GM12878 (cell line): Measurements from ENCODE around the gene F12. TPM values are rescaled to one million over a fixed set of nuclear protein-coding genes. Genes with fewer than 3 reads are reported as not detected.

Experiments used
- ATAC-seq: fragments of 200-7000 bp; cut with Tn5 transposase; 3 replicates; pipeline ENCODE4 v1.9.1; 2020; ENCODE audit warnings: mild to moderate bottlenecking, moderate library complexity
- BruUV-seq: library from RNA; stranded (reverse); fragments of 400-500 nt; replicated peaks from 2 replicates; lab custom pipeline; 2021; lab: Mats Ljungman, UMichigan
- CTCF ChIA-PET: fragments of 300-600 bp; sonication (Branson Sonifier 250); formaldehyde crosslinking; extraction: SDS; loops from one replicate; lab custom pipeline; 2021; ENCODE audit warnings: inconsistent platforms; lab: Yijun Ruan, JAX
- POLR2A ChIA-PET: fragments of 350-600 bp; formaldehyde crosslinking; extraction: SDS; loops from one replicate; lab custom pipeline; 2021; ENCODE audit warnings: inconsistent platforms; lab: Charles Lee
- RAD21 ChIA-PET: fragments of 300-600 bp; sonication (Branson Sonifier 250); formaldehyde crosslinking; loops from one replicate; lab custom pipeline; 2023; ENCODE audit warnings: antibody characterized with exemption; ENCODE audit not compliant: unreplicated experiment; lab: Charles Lee
- SMC1A ChIA-PET: fragments of 300-600 bp; sonication (Branson Sonifier 250); formaldehyde crosslinking; loops from one replicate; lab custom pipeline; 2023; ENCODE audit not compliant: unreplicated experiment, uncharacterized antibody; lab: Charles Lee
- DNase-seq: peaks from one replicate; pipeline ENCODE4 v3.0.0-alpha.2; 2011; ENCODE audit warnings: low read depth, low spot score
- FAIRE-seq: peaks from 3 replicates; lab custom pipeline; 2011; peaks lifted over from hg19 to GRCh38; lab: Jason Lieb, UNC
- H2AFZ ChIP-seq: 2 replicates; pipeline ENCODE4 v1.6.0; 2011; ENCODE audit warnings: low read depth, low read length, control low read depth; ENCODE audit not compliant: control insufficient read depth
- H3K27ac ChIP-seq: 2 replicates; pipeline ENCODE4 v1.5.1; 2011; ENCODE audit warnings: control low read depth; ENCODE audit not compliant: control insufficient read depth, insufficient read depth
- H3K27me3 ChIP-seq, 2 experiments: replicated peaks in 1 of 2; 2 replicates each; pipeline versions ENCODE4 v1.6.0 to v1.6.1; 2011; ENCODE audit warnings: low read length in 1 of 2; ENCODE audit not compliant: control insufficient read depth in 2 of 2, insufficient read depth in 2 of 2
- H3K36me3 ChIP-seq, 2 experiments: 2 replicates each; pipeline ENCODE4 v1.5.1; 2011; ENCODE audit warnings: low read length in 1 of 2; ENCODE audit not compliant: control insufficient read depth in 2 of 2, insufficient read depth in 2 of 2
- H3K4me1 ChIP-seq: 2 replicates; pipeline ENCODE4 v1.6.1; 2011; ENCODE audit warnings: mild to moderate bottlenecking, low read length, moderate library complexity, mixed read lengths; ENCODE audit not compliant: control insufficient read depth, insufficient read depth
- H3K4me2 ChIP-seq: 2 replicates; pipeline ENCODE4 v1.6.0; 2011; ENCODE audit warnings: control low read depth; ENCODE audit not compliant: control insufficient read depth, insufficient read depth
- H3K4me3 ChIP-seq: fragments of 200-600 bp; sonication (generic); 2 replicates; pipeline ENCODE4 v1.5.1; 2016
- H3K79me2 ChIP-seq: 2 replicates; pipeline ENCODE4 v1.6.0; 2011; ENCODE audit warnings: low read length; ENCODE audit not compliant: control insufficient read depth, insufficient read depth
- H3K9ac ChIP-seq: 2 replicates; pipeline ENCODE4 v1.8.0; 2011; ENCODE audit warnings: low read length, control low read depth, mixed read lengths; ENCODE audit not compliant: control insufficient read depth, insufficient read depth
- H3K9me3 ChIP-seq: replicated peaks from 3 replicates; pipeline ENCODE4 v1.5.1; 2011; ENCODE audit warnings: mild to moderate bottlenecking, low read length; ENCODE audit not compliant: control insufficient read depth, insufficient read depth
- H4K20me1 ChIP-seq: 2 replicates; pipeline ENCODE4 v1.6.0; 2011; ENCODE audit not compliant: control insufficient read depth, insufficient read depth
- CBFB ChIP-seq: IDR thresholded peaks from 2 replicates; pipeline ENCODE4 v1.6.1; 2016; ENCODE audit warnings: antibody characterized with exemption, low read depth
- CEBPB ChIP-seq, 2 experiments: fragments of 150-350 bp in 1 of 2; IDR thresholded peaks; 2 replicates each; pipeline ENCODE4 v1.6.1; 2012 to 2014; ENCODE audit warnings: low read depth in 2 of 2, low read length in 2 of 2, borderline replicate concordance in 1 of 2, inconsistent platforms in 1 of 2
- CREM ChIP-seq: IDR thresholded peaks from 2 replicates; pipeline ENCODE4 v1.6.1; 2014; ENCODE audit warnings: antibody characterized with exemption, low read depth
- ESRRA ChIP-seq: IDR thresholded peaks from 2 replicates; pipeline ENCODE4 v1.6.1; 2012; ENCODE audit warnings: mild to moderate bottlenecking, low read length, improper control_type of control experiment
- HCFC1 ChIP-seq: fragments of 150-350 bp; IDR thresholded peaks from 2 replicates; pipeline ENCODE4 v1.6.1; 2014; ENCODE audit warnings: low read length
- IKZF1 ChIP-seq: fragments of 450-650 bp; conservative IDR thresholded peaks from 2 replicates; pipeline ENCODE4 v1.6.1; 2017; ENCODE audit warnings: antibody characterized with exemption, mild to moderate bottlenecking
- JUND ChIP-seq: IDR thresholded peaks from 2 replicates; pipeline ENCODE4 v1.6.1; 2012; ENCODE audit warnings: low read depth, mild to moderate bottlenecking, low read length, improper control_type of control experiment, moderate library complexity
- KAT2A ChIP-seq: conservative IDR thresholded peaks from 2 replicates; pipeline ENCODE4 v1.6.1; 2011; ENCODE audit warnings: low read depth, low read length; ENCODE audit not compliant: control insufficient read depth
- MXI1 ChIP-seq: fragments of 150-350 bp; IDR thresholded peaks from 2 replicates; pipeline ENCODE4 v1.6.1; 2011; ENCODE audit warnings: low read depth, mild to moderate bottlenecking, inconsistent platforms, low read length, improper control_type of control experiment
- RAD21 ChIP-seq: IDR thresholded peaks from 2 replicates; pipeline ENCODE4 v1.6.1; 2011; ENCODE audit warnings: mild to moderate bottlenecking, low read depth, low read length, moderate library complexity; ENCODE audit not compliant: insufficient read depth
- RBBP5 ChIP-seq: fragments of 200-600 bp; sonication (generic); conservative IDR thresholded peaks from 2 replicates; pipeline ENCODE4 v1.6.1; 2016
- SMARCA5 ChIP-seq: fragments of 450-650 bp; IDR thresholded peaks from 2 replicates; pipeline ENCODE4 v1.6.1; 2017; ENCODE audit warnings: mild to moderate bottlenecking
- SREBF1 ChIP-seq: IDR thresholded peaks from 2 replicates; pipeline ENCODE4 v1.6.1; 2012; ENCODE audit warnings: mild to moderate bottlenecking, low read length
- SRF ChIP-seq, 2 experiments: IDR thresholded peaks; 2 replicates each; pipeline ENCODE4 v1.6.1; 2011; ENCODE audit warnings: low read depth in 2 of 2, low read length in 2 of 2, mild to moderate bottlenecking in 1 of 2, moderate library complexity in 1 of 2
- STAT1 ChIP-seq: fragments of 450-650 bp; conservative IDR thresholded peaks from 2 replicates; pipeline ENCODE4 v1.6.1; 2014; ENCODE audit warnings: antibody characterized with exemption, mild to moderate bottlenecking
- TBL1XR1 ChIP-seq: IDR thresholded peaks from 2 replicates; pipeline ENCODE4 v1.6.1; 2012; ENCODE audit warnings: low read depth, low read length, improper control_type of control experiment
- USF2 ChIP-seq: IDR thresholded peaks from 2 replicates; pipeline ENCODE4 v1.6.1; 2011; ENCODE audit warnings: low read depth, low read length, improper control_type of control experiment, borderline replicate concordance
- ZBED1 ChIP-seq: IDR thresholded peaks from 2 replicates; pipeline ENCODE4 v1.6.1; 2016; ENCODE audit warnings: borderline replicate concordance
- ZBTB4 ChIP-seq: fragments of 450-650 bp; formaldehyde crosslinking; IDR thresholded peaks from 2 replicates; pipeline ENCODE4 v1.4.0; 2022; ENCODE audit warnings: mild to moderate bottlenecking, moderate library complexity
- ZSCAN29 ChIP-seq: fragments of 450-650 bp; IDR thresholded peaks from 2 replicates; pipeline ENCODE4 v1.6.1; 2017; ENCODE audit warnings: mild to moderate bottlenecking, moderate library complexity
- WGBS: methylation state at CpG from one replicate; pipeline ENCODE4 v1.1.6; 2016; ENCODE audit warnings: low lambda C conversion rate; ENCODE audit not compliant: insufficient replicate concordance, insufficient coverage; ENCODE audit errors: missing lambda C conversion rate; 5-methylcytosine and 5-hydroxymethylcytosine counted together
- in situ Hi-C: fragments of 300-500 bp; cut with MboI; formaldehyde crosslinking; loops from 9 replicates; pipeline ENCODE4 v1.14.3; 2018; ENCODE audit warnings: mixed read lengths
- intact Hi-C: fragments of 100-400 bp; cut with micrococcal nuclease; formaldehyde crosslinking; loops from one replicate; pipeline ENCODE4 v1.14.2; 2022; ENCODE audit not compliant: unreplicated experiment
- polyA plus RNA-seq, 11 experiments: library from polyadenylated mRNA; depleted of rRNA in 4 of 11; unstranded in 6 of 11; stranded (reverse) in 5 of 11; fragments of >200 nt; fragmentation: Nextera tagmentation in 4 of 11; fragmentation: Illumina TruSeq in 1 of 11; extraction: Ambion mirVana in 4 of 11; extraction: Trizol in 1 of 11; gene quantifications; 1 replicate in 1 of 11; 2 replicates in 10 of 11; pipeline versions ENCODE4 v1.2.1 to v1.2.3, GENCODE V29; 2011 to 2016; ENCODE audit warnings: inconsistent platforms in 2 of 11, missing spikeins in 2 of 11, low read depth in 1 of 11
- total RNA-seq, 4 experiments: library from RNA; depleted of rRNA in 3 of 4; stranded (reverse); fragments of >200 nt in 3 of 4; fragmentation: Illumina TruSeq in 1 of 4; extraction: Trizol in 1 of 4; gene quantifications; 2 replicates each; pipeline versions ENCODE4 v1.2.1 to v1.2.3, GENCODE V29; 2013 to 2021

F12 gene
- total and polyA plus RNA-seq, 10 of the 15 experiments (the other 5 are each of a cell fraction or from before 2014, with no cell fraction given): 0.25 to 11.3 (median 5.5) TPM

DNA sequence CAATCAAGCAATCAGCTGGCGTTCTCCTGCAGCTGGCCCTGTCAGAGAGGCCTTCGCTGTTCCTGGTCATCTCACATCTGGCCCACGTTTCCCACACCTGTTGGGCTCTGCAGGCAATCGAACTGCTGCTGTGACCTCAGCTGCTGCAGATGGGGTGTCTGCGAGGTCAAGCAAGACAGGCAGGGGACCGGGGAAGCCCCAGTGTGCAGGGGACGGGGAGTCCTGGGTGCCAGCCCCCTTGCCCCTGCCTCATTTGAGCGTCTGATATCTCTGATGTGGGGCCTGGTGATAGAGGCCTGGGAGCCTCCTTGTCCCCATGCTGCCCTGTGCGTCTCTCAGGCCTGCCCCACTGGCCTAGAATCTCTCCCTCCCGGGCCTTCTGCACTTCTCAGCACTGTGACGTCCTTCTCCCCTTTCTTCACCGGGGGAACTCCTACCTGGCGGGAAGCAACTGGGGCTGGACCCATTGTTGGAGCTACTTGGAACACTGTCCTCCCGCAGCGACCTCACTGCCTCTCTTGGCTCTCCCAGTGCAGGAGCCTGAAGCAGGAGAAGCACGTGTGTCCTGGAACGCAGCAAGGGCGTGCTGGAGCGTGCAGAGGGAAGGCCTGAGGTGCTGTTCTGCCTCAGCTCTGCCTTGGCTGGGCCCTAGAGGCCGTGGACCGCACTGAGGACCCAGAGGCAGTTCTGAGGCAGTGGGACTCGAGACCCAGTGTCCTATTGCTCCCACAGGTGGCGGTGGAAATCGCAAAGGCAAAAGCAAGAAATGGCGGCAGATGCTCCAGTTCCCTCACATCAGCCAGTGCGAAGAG, 21.0 kb upstream of the F12 start:
- in situ Hi-C loops: no loop called here
- Histone ChIP-seq H3K27me3 (no peaks in the 10 kb centered on the region), H3K9ac (peak overlapping the region; percentile 93), H3K4me3 (peak overlapping the region; percentile 83; the same call in 1 of the 2 replicates), H3K4me1 (peaks cover 52% of the 10 kb centered on the region), H3K36me3 (peaks cover 24 to 29% of the 10 kb centered on the region in 2 experiments; a peak in 3 of 4 replicates), H4K20me1 (no peaks in the 10 kb centered on the region), H3K27ac (peak overlapping the region; percentile 94), H3K9me3 (no peaks in the 10 kb centered on the region), H2AFZ (no peak overlapping the region), H3K79me2 (peaks cover 58% of the 10 kb centered on the region), H3K4me2 (peak overlapping the region; percentile 65)
- DNase-seq (no peak), ATAC-seq (no peak), FAIRE-seq (peak; percentile 80)
- ChIA-PET RAD21 (interaction anchor here (0.6 to 11.0 kb wide), 12 partner anchors 16 to 121 kb away, joined by 3 to 288 read pairs (median 6); partner anchors contain the start of genes DOK3 and PRR7), CTCF (interaction anchor here (1.0 to 13.2 kb wide), 8 partner anchors 16 to 40 kb away, joined by 3 to 188 read pairs (median 12); partner anchors contain the start of genes PFN3 and PRR7), SMC1A (interaction anchor here (0.7 to 7.2 kb wide), 10 partner anchors 13 to 313 kb away, joined by 3 to 73 read pairs (median 12); partner anchors contain the start of gene PRR7), POLR2A (interaction anchor here (0.6 to 13.4 kb wide), 19 partner anchors 8 to 169 kb away, joined by 3 to 358 read pairs (median 4); partner anchors contain the start of genes DDX41, F12, PDLIM7 and PFN3)
- intact Hi-C loops: loop anchor here (2.0 kb wide), 1 partner anchor 18 kb away; no protein-coding TSS in a partner anchor
- BruUV-seq: no TSS peak
- 15% methylated on average over 26 of the region's 26 CpGs for WGBS
- no peak for TF ChIP-seq TBL1XR1
- no peak for TF ChIP-seq ZBED1
- TF ChIP-seq IKZF1: peak; percentile 29; the same call in 1 of the 2 replicates
- TF ChIP-seq STAT1: no peak
- no peak for TF ChIP-seq ZBTB4 (CRISPR knock-in tag)
- TF ChIP-seq KAT2A: no peak
- no peak for TF ChIP-seq RBBP5
- no peak for TF ChIP-seq SREBF1
- TF ChIP-seq MXI1: 0 out of 2 replicates have a peak, but pooled peaks have one; percentile 14
- no peak for TF ChIP-seq USF2
- no peak for TF ChIP-seq ESRRA
- no peak for TF ChIP-seq CBFB
- TF ChIP-seq SRF (IDR thresholded peaks at IDR 0.05; ENCODE audit: low read depth in 2 of 2, low read length in 2 of 2): no peak
- no peak for TF ChIP-seq SMARCA5
- no peak for TF ChIP-seq ZSCAN29
- no peak for TF ChIP-seq JUND
- TF ChIP-seq CREM: peak; percentile 12; the same call in 1 of the 2 replicates
- TF ChIP-seq HCFC1: no peak
- TF ChIP-seq RAD21: no peak
- TF ChIP-seq CEBPB (IDR thresholded peaks at IDR 0.05; ENCODE audit: borderline replicate concordance in 1 of 2, low read depth in 2 of 2, low read length in 2 of 2): no peak
